ENCODE data around the gene COMTD1. TPM values are rescaled to one million over a fixed set of nuclear protein-coding genes. Genes with fewer than 3 reads are reported as not detected.
A peak's percentile ranks its signal among the peaks of the same experiment; 100 is the strongest.

COMTD1 gene
- total and polyA plus RNA-seq, 2 of the 13 experiments (the other 11 are each of a cell fraction or from before 2014, with no cell fraction given) = 11.8 to 18.4 TPM

DNA sequence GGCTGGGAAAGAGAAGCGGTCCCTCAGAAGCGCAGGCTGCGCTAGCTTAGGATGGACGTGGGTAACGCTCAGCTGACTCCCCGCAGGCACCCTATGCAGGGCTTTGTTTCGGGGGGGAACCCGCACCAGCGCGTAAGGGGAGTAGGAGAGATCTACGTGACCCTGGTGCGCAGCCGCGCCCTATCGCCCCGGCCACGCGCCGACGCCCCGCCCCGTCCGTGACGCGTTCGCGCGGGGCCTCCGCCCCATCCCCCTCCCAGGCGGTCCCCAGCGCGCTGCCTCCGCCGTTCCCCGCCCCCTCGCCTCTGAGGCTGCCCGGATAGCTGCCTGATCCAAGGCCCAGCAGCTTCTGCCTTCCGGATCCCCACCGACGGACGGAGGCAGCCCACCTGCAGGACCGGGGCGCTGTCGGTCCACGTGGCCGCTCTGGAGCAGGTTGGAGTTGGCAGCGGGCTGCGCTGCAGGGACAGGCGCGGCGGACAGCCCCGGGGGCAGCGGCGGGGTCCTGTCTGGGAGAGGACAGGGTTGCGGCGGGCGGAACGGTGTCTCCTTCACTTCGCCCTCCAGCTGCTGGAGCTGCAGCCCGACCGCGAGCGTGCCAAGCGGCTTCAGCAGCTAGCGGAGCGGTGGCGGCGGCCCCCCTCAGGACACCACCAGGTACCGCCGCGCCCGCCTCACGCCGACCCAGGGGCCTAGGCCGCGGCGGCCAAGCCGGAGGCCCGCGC is 25.3 kb downstream of the COMTD1 start, which contains the start of gene VDAC2 (continued):
- TF ChIP-seq, protein P1, sequence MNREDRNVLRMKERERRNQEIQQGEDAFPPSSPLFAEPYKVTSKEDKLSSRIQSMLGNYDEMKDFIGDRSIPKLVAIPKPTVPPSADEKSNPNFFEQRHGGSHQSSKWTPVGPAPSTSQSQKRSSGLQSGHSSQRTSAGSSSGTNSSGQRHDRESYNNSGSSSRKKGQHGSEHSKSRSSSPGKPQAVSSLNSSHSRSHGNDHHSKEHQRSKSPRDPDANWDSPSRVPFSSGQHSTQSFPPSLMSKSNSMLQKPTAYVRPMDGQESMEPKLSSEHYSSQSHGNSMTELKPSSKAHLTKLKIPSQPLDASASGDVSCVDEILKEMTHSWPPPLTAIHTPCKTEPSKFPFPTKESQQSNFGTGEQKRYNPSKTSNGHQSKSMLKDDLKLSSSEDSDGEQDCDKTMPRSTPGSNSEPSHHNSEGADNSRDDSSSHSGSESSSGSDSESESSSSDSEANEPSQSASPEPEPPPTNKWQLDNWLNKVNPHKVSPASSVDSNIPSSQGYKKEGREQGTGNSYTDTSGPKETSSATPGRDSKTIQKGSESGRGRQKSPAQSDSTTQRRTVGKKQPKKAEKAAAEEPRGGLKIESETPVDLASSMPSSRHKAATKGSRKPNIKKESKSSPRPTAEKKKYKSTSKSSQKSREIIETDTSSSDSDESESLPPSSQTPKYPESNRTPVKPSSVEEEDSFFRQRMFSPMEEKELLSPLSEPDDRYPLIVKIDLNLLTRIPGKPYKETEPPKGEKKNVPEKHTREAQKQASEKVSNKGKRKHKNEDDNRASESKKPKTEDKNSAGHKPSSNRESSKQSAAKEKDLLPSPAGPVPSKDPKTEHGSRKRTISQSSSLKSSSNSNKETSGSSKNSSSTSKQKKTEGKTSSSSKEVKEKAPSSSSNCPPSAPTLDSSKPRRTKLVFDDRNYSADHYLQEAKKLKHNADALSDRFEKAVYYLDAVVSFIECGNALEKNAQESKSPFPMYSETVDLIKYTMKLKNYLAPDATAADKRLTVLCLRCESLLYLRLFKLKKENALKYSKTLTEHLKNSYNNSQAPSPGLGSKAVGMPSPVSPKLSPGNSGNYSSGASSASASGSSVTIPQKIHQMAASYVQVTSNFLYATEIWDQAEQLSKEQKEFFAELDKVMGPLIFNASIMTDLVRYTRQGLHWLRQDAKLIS (CRISPR knock-in tag; IDR thresholded peaks at IDR 0.05) = no peak
- no peak for TF ChIP-seq AGO2 (optimal IDR thresholded peaks at IDR 0.05; ENCODE audit: low read depth, low read length)
- TF ChIP-seq, protein P2, sequence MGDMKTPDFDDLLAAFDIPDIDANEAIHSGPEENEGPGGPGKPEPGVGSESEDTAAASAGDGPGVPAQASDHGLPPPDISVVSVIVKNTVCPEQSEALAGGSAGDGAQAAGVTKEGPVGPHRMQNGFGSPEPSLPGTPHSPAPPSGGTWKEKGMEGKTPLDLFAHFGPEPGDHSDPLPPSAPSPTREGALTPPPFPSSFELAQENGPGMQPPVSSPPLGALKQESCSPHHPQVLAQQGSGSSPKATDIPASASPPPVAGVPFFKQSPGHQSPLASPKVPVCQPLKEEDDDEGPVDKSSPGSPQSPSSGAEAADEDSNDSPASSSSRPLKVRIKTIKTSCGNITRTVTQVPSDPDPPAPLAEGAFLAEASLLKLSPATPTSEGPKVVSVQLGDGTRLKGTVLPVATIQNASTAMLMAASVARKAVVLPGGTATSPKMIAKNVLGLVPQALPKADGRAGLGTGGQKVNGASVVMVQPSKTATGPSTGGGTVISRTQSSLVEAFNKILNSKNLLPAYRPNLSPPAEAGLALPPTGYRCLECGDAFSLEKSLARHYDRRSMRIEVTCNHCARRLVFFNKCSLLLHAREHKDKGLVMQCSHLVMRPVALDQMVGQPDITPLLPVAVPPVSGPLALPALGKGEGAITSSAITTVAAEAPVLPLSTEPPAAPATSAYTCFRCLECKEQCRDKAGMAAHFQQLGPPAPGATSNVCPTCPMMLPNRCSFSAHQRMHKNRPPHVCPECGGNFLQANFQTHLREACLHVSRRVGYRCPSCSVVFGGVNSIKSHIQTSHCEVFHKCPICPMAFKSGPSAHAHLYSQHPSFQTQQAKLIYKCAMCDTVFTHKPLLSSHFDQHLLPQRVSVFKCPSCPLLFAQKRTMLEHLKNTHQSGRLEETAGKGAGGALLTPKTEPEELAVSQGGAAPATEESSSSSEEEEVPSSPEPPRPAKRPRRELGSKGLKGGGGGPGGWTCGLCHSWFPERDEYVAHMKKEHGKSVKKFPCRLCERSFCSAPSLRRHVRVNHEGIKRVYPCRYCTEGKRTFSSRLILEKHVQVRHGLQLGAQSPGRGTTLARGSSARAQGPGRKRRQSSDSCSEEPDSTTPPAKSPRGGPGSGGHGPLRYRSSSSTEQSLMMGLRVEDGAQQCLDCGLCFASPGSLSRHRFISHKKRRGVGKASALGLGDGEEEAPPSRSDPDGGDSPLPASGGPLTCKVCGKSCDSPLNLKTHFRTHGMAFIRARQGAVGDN (CRISPR knock-in tag; IDR thresholded peaks at IDR 0.05) = peak; percentile 87
- TF ChIP-seq ZNF280D (CRISPR knock-in tag; IDR thresholded peaks at IDR 0.05) = no peak
- TF ChIP-seq SAFB2 (CRISPR knock-in tag; IDR thresholded peaks at IDR 0.05; ENCODE audit: borderline replicate concordance, low read depth) = peak; percentile 82; the same call in 1 of the 2 replicates
- TF ChIP-seq ZNF569 (CRISPR knock-in tag; IDR thresholded peaks at IDR 0.05; ENCODE audit: borderline replicate concordance) = no peak
- TF ChIP-seq ZNF281 (CRISPR knock-in tag; IDR thresholded peaks at IDR 0.05; ENCODE audit: borderline replicate concordance) = peak; percentile 97
- peak; percentile 64 for TF ChIP-seq DRAP1 (CRISPR knock-in tag; IDR thresholded peaks at IDR 0.05)
- no peak for TF ChIP-seq ZNF703 (CRISPR knock-in tag; IDR thresholded peaks at IDR 0.05; ENCODE audit: borderline replicate concordance)
- peak; percentile 95 for TF ChIP-seq TOPORS (CRISPR knock-in tag; IDR thresholded peaks at IDR 0.05)
